GM06990 (cell line): ENCODE data around the gene SNX6.

Experiments used
- DNase-seq: peaks from one replicate; pipeline ENCODE4 v3.0.0-alpha.2; 2011; ENCODE audit not compliant: insufficient read length; ENCODE audit errors: extremely low read depth
- H3K27me3 ChIP-seq: replicated peaks from 2 replicates; pipeline ENCODE4 v1.6.0; 2011; ENCODE audit warnings: low read length; ENCODE audit not compliant: control insufficient read depth, insufficient read depth
- H3K36me3 ChIP-seq: 2 replicates; pipeline ENCODE4 v1.5.1; 2011; ENCODE audit warnings: low read length; ENCODE audit not compliant: control insufficient read depth, insufficient read depth
- H3K4me3 ChIP-seq: replicated peaks from 2 replicates; pipeline ENCODE4 v1.5.1; 2011; ENCODE audit warnings: low read depth, mild to moderate bottlenecking, control low read depth, low read length
- CTCF ChIP-seq: IDR thresholded peaks from 2 replicates; pipeline ENCODE4 v1.5.1; 2011; ENCODE audit warnings: low read length, control low read depth, mild to moderate bottlenecking, inconsistent platforms; ENCODE audit not compliant: insufficient read depth, poor library complexity, severe bottlenecking

The SNX6 gene

GRCh38 chr14:34596891-34597290 lies 33.1 kb downstream of the SNX6 start:
- Histone ChIP-seq H3K27me3 (no peaks in the 10 kb centered on the region), H3K4me3 (no peak overlapping the region), H3K36me3 (peaks cover 30% of the 10 kb centered on the region)
- no peak for DNase-seq
- TF ChIP-seq CTCF, result no peak

- Histone ChIP-seq H3K4me3 (no peak overlapping the region), H3K27me3 (no peaks in the 10 kb centered on the region), H3K36me3 (peaks cover 23% of the 10 kb centered on the region)
- no peak for DNase-seq
- TF ChIP-seq CTCF, result no peak
Measured at GRCh38 chr14:34593740-34594375, 36.1 kb downstream of the SNX6 start.

- no peak for DNase-seq
- Histone ChIP-seq H3K4me3 (no peak overlapping the region), H3K36me3 (peaks cover 19% of the 10 kb centered on the region), H3K27me3 (no peaks in the 10 kb centered on the region)
- no peak for TF ChIP-seq CTCF
Measured at GRCh38 chr14:34592623-34593022, 37.3 kb downstream of the SNX6 start.

GRCh38 chr14:34583525-34583924 lies 46.4 kb downstream of the SNX6 start:
- no peak for DNase-seq
- peaks cover 10% of the 10 kb centered on the region for H3K36me3 ChIP-seq
- TF ChIP-seq CTCF, result no peak
- H3K4me3 ChIP-seq, result no peak overlapping the region
- H3K27me3 ChIP-seq, result no peaks in the 10 kb centered on the region

- Histone ChIP-seq H3K4me3 (no peak overlapping the region), H3K27me3 (no peaks in the 10 kb centered on the region), H3K36me3 (peaks cover 6% of the 10 kb centered on the region)
- DNase-seq, result no peak
- no peak for TF ChIP-seq CTCF
Measured at GRCh38 chr14:34582117-34582680, 47.7 kb downstream of the SNX6 start.

- H3K27me3 ChIP-seq, result no peaks in the 10 kb centered on the region
- H3K36me3 ChIP-seq, result peaks cover 6% of the 10 kb centered on the region
- H3K4me3 ChIP-seq, result no peak overlapping the region
- no peak for TF ChIP-seq CTCF
- no peak for DNase-seq
Measured at GRCh38 chr14:34580381-34580780, 49.6 kb downstream of the SNX6 start.
